DMS 273 (cell line): ENCODE measurements around the gene HYAL2.
"Not testable (repeated sequence)": the region's sequence is repeated elsewhere in the genome, so short reads cannot be mapped to it uniquely, and the experiment has no call there.

ENCODE experiments used
- DNase-seq: peaks from one replicate; lab custom pipeline; 2025; ENCODE audit not compliant: unreplicated experiment; lab: John Stamatoyannopoulos, UW

HYAL2 gene

DNA sequence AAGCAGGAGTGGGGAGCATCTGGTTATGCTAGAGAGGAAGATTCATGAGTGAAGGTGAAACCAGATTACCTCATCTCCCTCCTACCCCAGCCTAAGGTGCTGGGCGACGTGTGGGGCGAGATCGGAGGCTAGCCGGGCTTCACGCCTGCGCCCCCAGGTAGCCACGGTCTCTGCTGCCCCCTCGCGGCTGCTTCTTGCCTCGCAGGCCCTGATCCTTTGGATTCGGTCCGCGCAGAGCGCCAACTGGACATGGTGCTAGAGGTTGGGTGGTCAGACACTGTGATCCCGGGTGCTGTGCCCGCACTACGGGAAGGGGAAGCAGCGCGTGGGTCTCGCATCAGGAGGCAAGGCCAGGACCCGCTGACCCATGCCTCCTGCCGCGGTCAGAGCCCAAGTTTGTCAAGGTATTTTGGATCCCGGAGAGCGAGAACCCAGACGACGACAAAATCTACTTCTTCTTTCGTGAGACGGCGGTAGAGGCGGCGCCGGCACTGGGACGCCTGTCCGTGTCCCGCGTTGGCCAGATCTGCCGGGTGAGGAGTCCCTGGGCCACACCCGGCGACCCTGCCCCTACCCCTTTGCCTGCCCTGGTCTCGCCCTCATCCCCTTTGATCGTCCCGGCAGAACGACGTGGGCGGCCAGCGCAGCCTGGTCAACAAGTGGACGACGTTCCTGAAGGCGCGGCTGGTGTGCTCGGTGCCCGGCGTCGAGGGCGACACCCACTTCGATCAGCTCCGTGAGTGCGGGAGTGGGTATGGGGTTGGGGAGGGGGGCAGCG, 49.4 kb downstream of the HYAL2 start:
- peak; percentile 84 for DNase-seq

DNA sequence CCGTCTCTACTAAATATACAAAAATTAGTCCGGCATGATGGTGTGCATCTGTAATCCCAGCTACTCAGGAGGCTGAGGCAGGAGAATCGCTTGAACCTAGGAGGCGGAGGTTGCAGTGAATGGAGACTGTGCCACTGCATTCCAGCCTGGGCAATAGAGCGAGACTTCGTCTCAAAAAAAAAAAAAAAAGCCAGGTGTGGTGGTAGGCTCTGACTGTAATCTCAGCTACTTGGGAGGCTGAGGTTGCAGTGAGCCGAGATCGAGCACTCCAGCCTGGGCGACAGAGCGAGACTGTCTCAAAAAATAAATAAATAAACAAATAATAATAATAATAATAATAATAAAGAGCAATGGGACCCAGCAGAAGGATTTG, 50.0 kb downstream of the HYAL2 start:
- DNase-seq: not testable (repeated sequence)

DNA sequence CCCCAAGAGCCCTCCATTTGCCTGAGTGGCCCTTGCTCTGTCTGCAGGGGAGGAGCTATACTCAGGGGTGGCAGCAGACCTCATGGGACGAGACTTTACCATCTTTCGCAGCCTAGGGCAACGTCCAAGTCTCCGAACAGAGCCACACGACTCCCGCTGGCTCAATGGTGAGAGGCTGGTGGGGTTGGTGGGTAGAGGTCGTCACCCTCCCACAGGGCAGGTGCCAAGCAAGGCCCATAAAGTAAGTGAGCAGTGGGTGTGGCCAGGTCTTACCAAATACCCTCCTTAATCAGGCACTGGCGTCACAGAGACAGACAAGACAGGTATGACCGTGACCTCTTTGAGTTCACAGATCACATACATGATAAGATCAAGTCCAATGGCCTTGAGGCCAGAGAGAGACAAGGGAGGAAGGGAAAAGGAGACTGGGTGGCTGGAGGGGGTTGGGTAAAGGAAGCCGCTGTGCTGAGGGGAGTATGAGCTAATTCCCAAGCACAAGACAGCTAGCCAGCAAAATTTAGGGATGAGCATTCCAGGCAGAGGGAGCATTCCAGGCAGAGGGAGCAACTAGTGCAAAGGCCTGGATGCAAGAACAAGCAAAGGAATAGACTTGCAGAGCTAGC, 51.1 kb downstream of the HYAL2 start:
- DNase-seq: no peak

DNA sequence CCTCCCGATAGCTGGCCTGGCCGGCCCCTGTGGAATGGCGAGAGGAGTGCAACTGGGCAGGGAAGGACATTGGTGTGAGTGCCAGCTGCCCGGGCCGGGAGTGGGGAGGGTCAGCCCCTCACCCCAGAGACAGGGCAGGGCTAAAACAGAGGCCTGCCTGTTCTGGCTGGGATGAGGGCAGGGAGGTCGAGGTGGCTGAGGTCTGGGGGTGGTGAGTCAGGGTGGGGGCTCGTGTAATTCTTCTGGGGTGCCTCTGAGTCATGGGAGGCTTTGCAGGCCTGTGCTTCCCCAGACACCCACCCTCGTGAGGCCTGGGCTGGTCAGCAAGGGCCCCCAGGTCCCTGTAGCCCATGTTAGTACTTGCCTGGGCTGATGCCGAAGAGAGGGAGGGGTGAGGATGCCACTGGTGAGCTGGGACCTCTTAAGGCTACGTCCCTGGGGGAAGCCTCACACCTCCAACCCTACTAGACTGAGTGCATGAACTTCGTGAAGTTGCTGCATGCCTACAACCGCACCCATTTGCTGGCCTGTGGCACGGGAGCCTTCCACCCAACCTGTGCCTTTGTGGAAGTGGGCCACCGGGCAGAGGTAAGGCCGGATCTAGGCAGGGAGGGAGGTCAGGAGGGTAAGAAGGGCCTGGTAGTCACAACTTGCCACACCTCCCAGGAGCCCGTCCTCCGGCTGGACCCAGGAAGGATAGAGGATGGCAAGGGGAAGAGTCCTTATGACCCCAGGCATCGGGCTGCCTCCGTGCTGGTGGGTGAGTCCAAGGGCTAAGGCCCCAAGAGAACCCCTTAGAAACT, 51.9 kb downstream of the HYAL2 start:
- DNase-seq: no peak

DNA sequence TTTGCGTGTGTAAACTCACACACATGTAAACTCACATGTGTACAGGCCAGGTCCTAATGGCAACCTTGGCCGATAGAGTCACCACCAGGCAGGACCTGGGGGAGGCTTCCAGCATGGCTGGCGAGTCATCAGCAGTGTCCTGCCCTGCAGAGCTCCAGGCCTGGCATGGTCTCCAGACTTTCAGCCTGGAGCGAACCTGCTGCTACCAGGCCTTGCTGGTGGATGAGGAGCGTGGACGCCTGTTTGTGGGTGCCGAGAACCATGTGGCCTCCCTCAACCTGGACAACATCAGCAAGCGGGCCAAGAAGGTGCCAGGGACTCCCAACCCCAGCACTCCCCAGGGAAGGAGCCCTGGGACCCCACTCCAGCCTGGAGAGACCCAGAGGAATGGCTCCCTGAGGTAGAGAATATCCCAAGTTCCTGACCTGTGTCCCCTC, 52.5 kb downstream of the HYAL2 start:
- DNase-seq: no peak

DNA sequence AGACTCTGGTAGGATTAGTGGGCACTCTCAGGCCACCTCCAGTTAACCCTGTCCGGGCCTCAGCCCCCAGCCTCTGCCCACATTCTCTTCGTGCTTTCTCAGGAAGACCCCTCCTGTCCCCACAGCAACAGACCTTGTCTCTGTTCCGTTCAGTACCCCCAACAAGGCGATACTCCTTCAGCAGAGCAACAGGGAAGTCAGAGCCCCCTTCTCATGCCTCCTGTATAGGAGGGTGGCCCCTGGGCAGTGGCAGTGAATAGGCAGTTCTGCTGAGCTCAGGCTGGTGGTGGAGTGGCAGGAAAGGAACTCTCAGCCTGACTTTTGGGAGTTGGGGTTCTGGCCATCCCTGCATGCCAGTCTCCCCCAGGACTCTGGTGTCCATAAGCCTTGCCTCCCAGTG, 53.1 kb downstream of the HYAL2 start:
- DNase-seq: no peak

- DNase-seq: no peak
These were observed 53.7 kb downstream of the HYAL2 start, which contains the start of gene SEMA3B for GRCh38 chr3:50268703-50269451. SEMA3B (plus strand) TSS chr3:50269147; CDS start chr3:50269241, 94 bp downstream.

GRCh38 chr3:50268276-50268675, 54.3 kb downstream of the HYAL2 start:
- no peak for DNase-seq
